Measurements from ENCODE around the gene SUSD6.

SUSD6 gene

GRCh38 chr14:69699748-69700303 lies 88.4 kb downstream of the SUSD6 start:
- Histone ChIP-seq H3K9ac (ENCODE audit: low read length) (no peak overlapping the region), H3K27ac (ENCODE audit: low read depth, low read length) (no peak overlapping the region), H3K36me3 (ENCODE audit: control insufficient read depth, insufficient read depth, low read length) (peaks cover 7% of the 10 kb centered on the region), H3K4me1 (ENCODE audit: control insufficient read depth, insufficient read depth, low read length) (peaks cover 7% of the 10 kb centered on the region), H3K27me3 (ENCODE audit: control insufficient read depth, insufficient read depth, low read length) (no peaks in the 10 kb centered on the region), H3K4me3 (ENCODE audit: low read length) (no peak overlapping the region)

GRCh38 chr14:69700575-69700974 lies 89.2 kb downstream of the SUSD6 start:
- Histone ChIP-seq H3K36me3 (ENCODE audit: control insufficient read depth, insufficient read depth, low read length) (peaks cover 7% of the 10 kb centered on the region), H3K4me3 (ENCODE audit: low read length) (no peak overlapping the region), H3K27me3 (ENCODE audit: control insufficient read depth, insufficient read depth, low read length) (no peaks in the 10 kb centered on the region), H3K4me1 (ENCODE audit: control insufficient read depth, insufficient read depth, low read length) (peaks cover 7% of the 10 kb centered on the region), H3K27ac (ENCODE audit: low read depth, low read length) (no peak overlapping the region), H3K9ac (ENCODE audit: low read length) (no peak overlapping the region)

- Histone ChIP-seq H3K4me3 (ENCODE audit: low read length) (no peak overlapping the region), H3K9ac (ENCODE audit: low read length) (no peak overlapping the region), H3K36me3 (ENCODE audit: control insufficient read depth, insufficient read depth, low read length) (peaks cover 7% of the 10 kb centered on the region), H3K4me1 (ENCODE audit: control insufficient read depth, insufficient read depth, low read length) (peaks cover 7% of the 10 kb centered on the region), H3K27me3 (ENCODE audit: control insufficient read depth, insufficient read depth, low read length) (no peaks in the 10 kb centered on the region), H3K27ac (ENCODE audit: low read depth, low read length) (no peak overlapping the region)
Observed at GRCh38 chr14:69701291-69701690, 89.9 kb downstream of the SUSD6 start.

- peaks cover 7% of the 10 kb centered on the region for H3K36me3 ChIP-seq (ENCODE audit: control insufficient read depth, insufficient read depth, low read length)
- H3K4me3 ChIP-seq (ENCODE audit: low read length): no peak overlapping the region
- H3K4me1 ChIP-seq (ENCODE audit: control insufficient read depth, insufficient read depth, low read length): peaks cover 3% of the 10 kb centered on the region
- no peaks in the 10 kb centered on the region for H3K27me3 ChIP-seq (ENCODE audit: control insufficient read depth, insufficient read depth, low read length)
- H3K27ac ChIP-seq (ENCODE audit: low read depth, low read length): no peak overlapping the region
- H3K9ac ChIP-seq (ENCODE audit: low read length): no peak overlapping the region
Observed at GRCh38 chr14:69701857-69702256, 90.5 kb downstream of the SUSD6 start.

GRCh38 chr14:69703047-69704039 lies 91.9 kb downstream of the SUSD6 start:
- Histone ChIP-seq H3K27me3 (ENCODE audit: control insufficient read depth, insufficient read depth, low read length) (no peaks in the 10 kb centered on the region), H3K27ac (ENCODE audit: low read depth, low read length) (no peak overlapping the region), H3K4me3 (ENCODE audit: low read length) (no peak overlapping the region), H3K9ac (ENCODE audit: low read length) (no peak overlapping the region), H3K4me1 (ENCODE audit: control insufficient read depth, insufficient read depth, low read length) (peaks cover 3% of the 10 kb centered on the region), H3K36me3 (ENCODE audit: control insufficient read depth, insufficient read depth, low read length) (peaks cover 10% of the 10 kb centered on the region)

GRCh38 chr14:69704319-69704718 lies 92.9 kb downstream of the SUSD6 start:
- Histone ChIP-seq H3K9ac (ENCODE audit: low read length) (no peak overlapping the region), H3K4me1 (ENCODE audit: control insufficient read depth, insufficient read depth, low read length) (peaks cover 3% of the 10 kb centered on the region), H3K27ac (ENCODE audit: low read depth, low read length) (no peak overlapping the region), H3K27me3 (ENCODE audit: control insufficient read depth, insufficient read depth, low read length) (no peaks in the 10 kb centered on the region), H3K36me3 (ENCODE audit: control insufficient read depth, insufficient read depth, low read length) (peaks cover 16% of the 10 kb centered on the region), H3K4me3 (ENCODE audit: low read length) (no peak overlapping the region)

- peaks cover 23% of the 10 kb centered on the region for H3K36me3 ChIP-seq (ENCODE audit: control insufficient read depth, insufficient read depth, low read length)
Observed at GRCh38 chr14:69705706-69706105, 94.3 kb downstream of the SUSD6 start.

GRCh38 chr14:69708049-69708448 lies 96.7 kb downstream of the SUSD6 start:
- peaks cover 23% of the 10 kb centered on the region for H3K36me3 ChIP-seq (ENCODE audit: control insufficient read depth, insufficient read depth, low read length)

More at GRCh38 chr14:69705706-69706105, 94.3 kb downstream of the SUSD6 start:
- no peak overlapping the region for H3K4me3 ChIP-seq (ENCODE audit: low read length)
- H3K27me3 ChIP-seq (ENCODE audit: control insufficient read depth, insufficient read depth, low read length): no peaks in the 10 kb centered on the region
- H3K27ac ChIP-seq (ENCODE audit: low read depth, low read length): no peak overlapping the region
- H3K4me1 ChIP-seq (ENCODE audit: control insufficient read depth, insufficient read depth, low read length): peaks cover 3% of the 10 kb centered on the region
- no peak overlapping the region for H3K9ac ChIP-seq (ENCODE audit: low read length)

GRCh38 chr14:69708586-69709560 lies 97.5 kb downstream of the SUSD6 start:
- H3K27me3 ChIP-seq (ENCODE audit: control insufficient read depth, insufficient read depth, low read length): no peaks in the 10 kb centered on the region
- H3K4me1 ChIP-seq (ENCODE audit: control insufficient read depth, insufficient read depth, low read length): peaks cover 15% of the 10 kb centered on the region
- H3K36me3 ChIP-seq (ENCODE audit: control insufficient read depth, insufficient read depth, low read length): peaks cover 20% of the 10 kb centered on the region
- H3K4me3 ChIP-seq (ENCODE audit: low read length): no peak overlapping the region
- no peak overlapping the region for H3K9ac ChIP-seq (ENCODE audit: low read length)
- H3K27ac ChIP-seq (ENCODE audit: low read depth, low read length): no peak overlapping the region

More at GRCh38 chr14:69708049-69708448, 96.7 kb downstream of the SUSD6 start:
- peaks cover 15% of the 10 kb centered on the region for H3K4me1 ChIP-seq (ENCODE audit: control insufficient read depth, insufficient read depth, low read length)
- H3K27me3 ChIP-seq (ENCODE audit: control insufficient read depth, insufficient read depth, low read length): no peaks in the 10 kb centered on the region
- no peak overlapping the region for H3K27ac ChIP-seq (ENCODE audit: low read depth, low read length)
- H3K4me3 ChIP-seq (ENCODE audit: low read length): no peak overlapping the region
- H3K9ac ChIP-seq (ENCODE audit: low read length): no peak overlapping the region

- H3K36me3 ChIP-seq (ENCODE audit: control insufficient read depth, insufficient read depth, low read length): peaks cover 16% of the 10 kb centered on the region
- no peaks in the 10 kb centered on the region for H3K27me3 ChIP-seq (ENCODE audit: control insufficient read depth, insufficient read depth, low read length)
- H3K4me1 ChIP-seq (ENCODE audit: control insufficient read depth, insufficient read depth, low read length): peaks cover 15% of the 10 kb centered on the region
- H3K4me3 ChIP-seq (ENCODE audit: low read length): no peak overlapping the region
- no peak overlapping the region for H3K27ac ChIP-seq (ENCODE audit: low read depth, low read length)
- no peak overlapping the region for H3K9ac ChIP-seq (ENCODE audit: low read length)
Observed at GRCh38 chr14:69710378-69710777, 99.0 kb downstream of the SUSD6 start.

- H3K4me1 ChIP-seq (ENCODE audit: control insufficient read depth, insufficient read depth, low read length): peaks cover 19% of the 10 kb centered on the region
- no peak overlapping the region for H3K9ac ChIP-seq (ENCODE audit: low read length)
- H3K36me3 ChIP-seq (ENCODE audit: control insufficient read depth, insufficient read depth, low read length): peaks cover 16% of the 10 kb centered on the region
- no peaks in the 10 kb centered on the region for H3K27me3 ChIP-seq (ENCODE audit: control insufficient read depth, insufficient read depth, low read length)
- no peak overlapping the region for H3K4me3 ChIP-seq (ENCODE audit: low read length)
- H3K27ac ChIP-seq (ENCODE audit: low read depth, low read length): peak overlapping the region; percentile 7
Observed at GRCh38 chr14:69711065-69711464, 99.7 kb downstream of the SUSD6 start.

- no peak overlapping the region for H3K9ac ChIP-seq (ENCODE audit: low read length)
- H3K36me3 ChIP-seq (ENCODE audit: control insufficient read depth, insufficient read depth, low read length): peaks cover 16% of the 10 kb centered on the region
Observed at GRCh38 chr14:69711477-69711876, 100.1 kb downstream of the SUSD6 start.

More at GRCh38 chr14:69711477-69711876, 100.1 kb downstream of the SUSD6 start:
- Histone ChIP-seq H3K4me3 (ENCODE audit: low read length) (no peak overlapping the region), H3K27me3 (ENCODE audit: control insufficient read depth, insufficient read depth, low read length) (no peaks in the 10 kb centered on the region), H3K27ac (ENCODE audit: low read depth, low read length) (peak overlapping the region; percentile 7), H3K4me1 (ENCODE audit: control insufficient read depth, insufficient read depth, low read length) (peaks cover 23% of the 10 kb centered on the region)
